SK-N-SH treated with all-trans-retinoic acid at 6 μM for 48 hours (cell line): ENCODE data around the gene PRRC2C.

Experiments
- BACH2 ChIP-seq: fragments of 250-450 bp; sonication (Bioruptor Pico); IDR thresholded peaks from 2 replicates; pipeline ENCODE4 v1.9.0; 2021; ENCODE audit warnings: mild to moderate bottlenecking, borderline replicate concordance
- TOX ChIP-seq: fragments of 250-450 bp; sonication (Bioruptor Pico); IDR thresholded peaks from 2 replicates; pipeline ENCODE4 v1.8.0; 2021; ENCODE audit warnings: mild to moderate bottlenecking, moderate library complexity, borderline replicate concordance
- ZC3H10 ChIP-seq: fragments of 250-450 bp; sonication (Bioruptor Pico); IDR thresholded peaks from 2 replicates; pipeline ENCODE4 v1.5.1; 2021; ENCODE audit warnings: mild to moderate bottlenecking, moderate library complexity

- TF ChIP-seq TOX (CRISPR knock-in tag): no peak
- TF ChIP-seq ZC3H10 (CRISPR knock-in tag): no peak
- TF ChIP-seq BACH2: no peak
Observed at GRCh38 chr1:171532520-171532919, 47.2 kb downstream of the PRRC2C start.
